Fibroblast of the conjunctiva (primary cell): Measurements from ENCODE around the gene MEMO1.
A peak's percentile ranks its signal among the peaks of the same experiment; 100 is the strongest.
"Not testable (repeated sequence)": the region's sequence is repeated elsewhere in the genome, so short reads cannot be mapped to it uniquely, and the experiment has no call there.

Experiments
- DNase-seq: peaks from one replicate; pipeline ENCODE4 v3.0.0-alpha.2; 2010; ENCODE audit warnings: low read depth

MEMO1 gene

GRCh38 chr2:31998731-31999383 lies 12.0 kb downstream of the MEMO1 start:
- no peak for DNase-seq

GRCh38 chr2:31997653-31998052 lies 13.2 kb downstream of the MEMO1 start:
- no peak for DNase-seq

GRCh38 chr2:31996571-31997150 lies 14.1 kb downstream of the MEMO1 start:
- DNase-seq, result no peak

- DNase-seq, result no peak
Observed at GRCh38 chr2:31992934-31993333, 17.9 kb downstream of the MEMO1 start.

GRCh38 chr2:31992025-31992579 lies 18.7 kb downstream of the MEMO1 start:
- DNase-seq, result no peak

GRCh38 chr2:31989946-31990345 lies 20.9 kb downstream of the MEMO1 start:
- no peak for DNase-seq

GRCh38 chr2:31987454-31988220 lies 23.2 kb downstream of the MEMO1 start:
- peak; percentile 28 for DNase-seq

- DNase-seq, result no peak
Observed at GRCh38 chr2:31986906-31987305, 23.9 kb downstream of the MEMO1 start.

- DNase-seq, result no peak
Observed at GRCh38 chr2:31983762-31984467, 26.9 kb downstream of the MEMO1 start.

- no peak for DNase-seq
Observed at GRCh38 chr2:31980674-31981356, 30.0 kb downstream of the MEMO1 start.

GRCh38 chr2:31979956-31980355 lies 30.9 kb downstream of the MEMO1 start:
- no peak for DNase-seq

- no peak for DNase-seq
Observed at GRCh38 chr2:31979018-31979417, 31.8 kb downstream of the MEMO1 start.

GRCh38 chr2:31978436-31978835 lies 32.4 kb downstream of the MEMO1 start:
- no peak for DNase-seq

GRCh38 chr2:31973665-31974064 lies 37.1 kb downstream of the MEMO1 start:
- no peak for DNase-seq

GRCh38 chr2:31972059-31972458 lies 38.7 kb downstream of the MEMO1 start:
- no peak for DNase-seq

- no peak for DNase-seq
Observed at GRCh38 chr2:31969178-31969577, 41.6 kb downstream of the MEMO1 start.

- no peak for DNase-seq
Observed at GRCh38 chr2:31967790-31968189, 43.0 kb downstream of the MEMO1 start.

GRCh38 chr2:31966402-31966801 lies 44.4 kb downstream of the MEMO1 start:
- DNase-seq, result not testable (repeated sequence)

- no peak for DNase-seq
Observed at GRCh38 chr2:31965094-31965493, 45.7 kb downstream of the MEMO1 start.

GRCh38 chr2:31962757-31963361 lies 47.9 kb downstream of the MEMO1 start:
- DNase-seq, result no peak

- no peak for DNase-seq
Observed at GRCh38 chr2:31958140-31958717, 52.6 kb downstream of the MEMO1 start.
